Fibroblast of mammary gland (primary cell): ENCODE measurements around the gene CPSF3.
A peak's percentile ranks its signal among the peaks of the same experiment; 100 is the strongest.

ENCODE experiments used
- DNase-seq: peaks from one replicate; pipeline ENCODE4 v3.0.0-alpha.2; 2010; ENCODE audit warnings: low read depth
- H3K4me3 ChIP-seq: 2 replicates; pipeline ENCODE4 v1.5.1; 2011; ENCODE audit warnings: low read depth, mild to moderate bottlenecking, low read length, moderate library complexity; ENCODE audit not compliant: control insufficient read depth
- TF ChIP-seq, protein P1 (sequence below): conservative IDR thresholded peaks from 2 replicates; pipeline ENCODE4 v1.5.1; 2011; ENCODE audit warnings: low read depth, low read length, inconsistent platforms; ENCODE audit not compliant: control insufficient read depth, insufficient read depth

The CPSF3 gene

DNA sequence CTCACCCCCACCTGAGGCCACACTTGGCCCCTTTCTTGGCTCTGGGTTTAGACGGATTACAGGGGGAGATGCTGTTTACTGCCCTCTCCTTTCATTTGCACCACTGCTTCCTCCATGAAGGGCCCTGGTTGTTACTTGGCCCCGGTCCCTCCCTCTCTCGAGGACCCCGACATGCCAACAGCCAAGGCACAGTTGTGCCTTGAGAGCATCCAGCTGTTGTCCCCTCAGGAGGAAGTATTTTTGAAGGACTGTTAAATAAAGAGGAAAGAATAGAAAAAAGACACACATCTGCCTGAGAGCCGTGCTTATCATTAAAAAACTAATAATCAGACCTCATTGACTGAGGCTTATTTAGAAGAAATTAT, 44.1 kb upstream of the CPSF3 start:
- H3K4me3 ChIP-seq: no peak overlapping the region
- TF ChIP-seq, protein P1, sequence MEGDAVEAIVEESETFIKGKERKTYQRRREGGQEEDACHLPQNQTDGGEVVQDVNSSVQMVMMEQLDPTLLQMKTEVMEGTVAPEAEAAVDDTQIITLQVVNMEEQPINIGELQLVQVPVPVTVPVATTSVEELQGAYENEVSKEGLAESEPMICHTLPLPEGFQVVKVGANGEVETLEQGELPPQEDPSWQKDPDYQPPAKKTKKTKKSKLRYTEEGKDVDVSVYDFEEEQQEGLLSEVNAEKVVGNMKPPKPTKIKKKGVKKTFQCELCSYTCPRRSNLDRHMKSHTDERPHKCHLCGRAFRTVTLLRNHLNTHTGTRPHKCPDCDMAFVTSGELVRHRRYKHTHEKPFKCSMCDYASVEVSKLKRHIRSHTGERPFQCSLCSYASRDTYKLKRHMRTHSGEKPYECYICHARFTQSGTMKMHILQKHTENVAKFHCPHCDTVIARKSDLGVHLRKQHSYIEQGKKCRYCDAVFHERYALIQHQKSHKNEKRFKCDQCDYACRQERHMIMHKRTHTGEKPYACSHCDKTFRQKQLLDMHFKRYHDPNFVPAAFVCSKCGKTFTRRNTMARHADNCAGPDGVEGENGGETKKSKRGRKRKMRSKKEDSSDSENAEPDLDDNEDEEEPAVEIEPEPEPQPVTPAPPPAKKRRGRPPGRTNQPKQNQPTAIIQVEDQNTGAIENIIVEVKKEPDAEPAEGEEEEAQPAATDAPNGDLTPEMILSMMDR: no peak
- no peak for DNase-seq

DNA sequence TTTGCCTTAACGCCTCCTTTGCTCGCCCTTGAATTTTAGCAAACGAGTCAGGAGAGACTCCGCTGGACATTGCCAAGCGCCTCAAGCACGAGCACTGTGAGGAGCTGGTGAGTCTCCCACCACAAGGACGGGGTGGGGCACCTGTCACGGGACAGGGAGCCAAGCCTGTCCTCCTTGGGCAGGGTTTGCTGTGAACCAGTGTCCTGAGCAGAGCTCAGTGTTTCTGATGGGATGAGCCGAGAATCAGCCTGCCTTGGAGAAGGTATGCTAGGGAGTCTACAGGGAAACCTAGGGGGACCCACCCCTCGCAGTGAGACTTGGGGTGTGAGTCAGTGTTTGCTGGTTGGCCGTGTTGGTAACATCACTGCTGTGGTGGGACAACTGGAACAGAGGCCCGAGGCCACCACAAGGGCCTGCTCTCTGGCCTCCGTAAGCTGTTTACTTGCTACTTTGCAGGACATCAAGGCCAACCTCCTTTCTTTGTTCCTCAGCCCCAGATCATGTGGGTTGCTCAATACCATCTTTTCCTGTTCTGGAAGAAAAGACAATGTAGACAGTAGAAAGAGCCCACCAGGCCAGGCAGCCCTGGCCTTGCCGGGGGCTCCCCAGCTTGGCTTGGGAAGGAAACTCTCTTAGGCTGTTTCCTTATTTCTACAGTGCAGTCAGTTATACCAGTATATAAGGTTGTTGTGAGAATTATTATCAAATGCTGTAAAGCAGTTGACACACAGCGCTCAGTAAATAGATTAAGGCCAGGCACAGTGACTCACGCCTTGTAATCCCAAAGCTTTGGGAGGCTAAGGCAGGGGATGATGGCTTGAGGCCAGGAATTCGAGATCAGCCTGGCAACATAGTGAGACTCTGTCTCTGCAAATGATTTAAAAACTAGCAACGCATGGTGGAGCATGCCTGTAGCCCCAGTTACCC, 42.5 kb upstream of the CPSF3 start:
- DNase-seq: peak; percentile 97
- no peak overlapping the region for H3K4me3 ChIP-seq
- TF ChIP-seq, protein P1: no peak

DNA sequence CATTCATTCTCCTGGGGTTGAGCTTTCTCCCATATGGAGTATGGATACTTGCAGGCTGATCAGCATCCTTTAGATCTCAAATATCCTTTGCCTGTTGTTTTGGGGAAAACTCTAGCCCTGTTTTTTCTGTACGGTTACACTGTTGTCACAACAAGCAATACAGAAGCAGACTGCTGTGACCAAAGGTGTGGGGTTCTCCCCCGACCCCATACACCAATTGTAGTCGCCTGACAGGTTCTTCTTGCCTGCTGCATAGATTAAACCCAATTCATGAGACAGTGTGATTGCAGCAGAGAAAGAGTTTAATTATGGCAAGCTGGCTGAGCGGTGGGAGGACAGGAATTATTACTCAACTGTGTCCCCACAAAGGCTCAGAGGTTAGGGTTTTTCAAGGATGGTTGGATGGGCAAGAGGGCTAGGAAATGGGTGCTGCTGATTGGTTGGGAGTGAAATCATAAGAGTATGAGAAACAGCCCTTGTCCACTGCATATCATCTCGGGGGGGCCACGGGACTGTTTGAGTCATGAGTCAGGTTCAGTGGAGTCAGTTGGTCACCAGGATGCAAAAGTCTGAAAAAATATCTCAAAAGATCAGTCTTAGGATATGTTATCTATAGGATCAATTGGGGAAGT, 40.7 kb upstream of the CPSF3 start:
- no peak overlapping the region for H3K4me3 ChIP-seq
- TF ChIP-seq, protein P1: no peak
- DNase-seq: peak; percentile 73

DNA sequence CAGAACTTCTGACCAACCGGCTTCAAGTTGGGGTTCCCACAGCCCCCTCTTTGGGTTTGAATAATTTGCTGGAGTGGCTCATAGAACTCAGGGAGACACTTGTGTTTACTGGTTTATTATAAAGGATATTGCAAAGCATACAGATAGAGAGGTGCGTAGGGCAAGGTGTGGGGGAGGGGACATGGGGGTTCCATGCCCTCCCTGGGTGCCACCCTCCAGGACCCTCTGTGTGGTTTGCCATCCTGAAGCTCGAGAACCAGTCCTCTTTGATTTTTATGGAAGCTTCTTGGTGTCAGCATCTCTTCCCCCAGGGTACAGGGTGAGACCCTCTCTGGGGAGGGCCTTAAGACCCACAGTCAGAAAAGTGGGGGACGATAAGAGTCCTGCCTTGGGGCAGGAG, 38.9 kb upstream of the CPSF3 start:
- DNase-seq: no peak
- no peak overlapping the region for H3K4me3 ChIP-seq
- TF ChIP-seq, protein P1: no peak

DNA sequence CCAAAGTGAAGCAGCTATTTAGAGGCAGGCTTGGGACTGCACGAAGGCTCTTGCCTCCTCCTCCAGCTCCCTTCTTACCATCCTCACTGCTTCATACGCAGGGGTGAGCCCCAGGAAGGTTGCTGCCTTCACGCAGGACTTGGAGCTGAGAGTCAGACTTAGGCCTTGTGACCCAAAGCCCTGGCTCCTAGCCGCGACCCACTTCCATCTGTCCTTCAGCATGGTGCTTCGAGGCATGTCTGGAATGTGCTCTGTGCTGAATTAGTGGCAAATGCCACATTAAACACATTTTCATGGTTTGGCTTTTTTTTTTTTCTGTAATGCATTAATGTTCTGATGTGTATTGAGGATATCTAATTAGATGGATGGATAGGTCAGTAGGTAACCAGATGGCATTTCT, 37.6 kb upstream of the CPSF3 start:
- H3K4me3 ChIP-seq: no peak overlapping the region
- TF ChIP-seq, protein P1: no peak
- DNase-seq: no peak

DNA sequence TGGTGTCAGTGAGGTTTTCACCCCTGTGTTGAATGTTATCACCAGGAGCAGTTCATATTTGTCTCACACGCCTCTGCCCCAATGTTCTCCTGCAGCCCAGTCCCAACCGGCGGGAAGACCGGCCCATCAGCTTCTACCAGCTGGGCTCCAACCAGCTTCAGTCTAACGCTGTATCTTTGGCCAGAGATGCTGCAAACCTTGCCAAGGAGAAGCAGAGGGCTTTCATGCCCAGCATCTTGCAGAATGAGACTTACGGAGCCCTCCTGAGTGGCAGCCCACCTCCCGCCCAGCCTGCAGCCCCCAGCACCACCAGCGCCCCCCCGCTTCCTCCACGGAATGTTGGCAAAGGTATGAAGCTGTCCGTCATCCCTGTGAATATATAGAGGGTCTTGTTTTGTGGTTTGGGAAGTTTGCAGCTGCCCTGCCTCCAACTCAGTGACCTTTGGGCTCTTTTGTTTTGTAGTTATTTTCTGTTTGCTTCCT, 35.2 kb upstream of the CPSF3 start:
- H3K4me3 ChIP-seq: no peak overlapping the region
- TF ChIP-seq, protein P1: no peak
- DNase-seq: no peak
